PC-3 (cell line): ENCODE data around the gene PRPF40B. TPM values are rescaled to one million over a fixed set of nuclear protein-coding genes. Genes with fewer than 3 reads are reported as not detected.

Source experiments
- ATAC-seq: fragments of 200-7000 bp; cut with Tn5 transposase; 2 replicates; pipeline ENCODE4 v1.9.1; 2020; ENCODE audit warnings: mild to moderate bottlenecking, moderate library complexity
- BruUV-seq: library from RNA; stranded (reverse); fragments of 400-500 nt; replicated peaks from 2 replicates; lab custom pipeline; 2021; lab: Mats Ljungman, UMichigan
- CTCF ChIA-PET: fragments of 300-600 bp; sonication (Branson Sonifier 250); formaldehyde crosslinking; loops from one replicate; lab custom pipeline; 2022; ENCODE audit warnings: antibody characterized with exemption; lab: Charles Lee
- POLR2A ChIA-PET: fragments of 300-600 bp; sonication (Branson Sonifier 250); formaldehyde crosslinking; loops from one replicate; lab custom pipeline; 2022; ENCODE audit warnings: antibody characterized with exemption; ENCODE audit not compliant: unreplicated experiment; lab: Charles Lee
- DNase-seq: peaks from one replicate; pipeline ENCODE4 v3.0.0-alpha.2; 2015
- H2AFZ ChIP-seq: fragments of 300-600 bp; sonication (generic); 2 replicates; pipeline ENCODE4 v1.6.0; 2016; ENCODE audit warnings: antibody characterized with exemption, low read length
- H3F3A ChIP-seq: fragments of 300-600 bp; sonication (generic); one replicate; pipeline ENCODE4 v1.6.0; 2017; ENCODE audit warnings: antibody characterized with exemption, low read length, control low read depth, mild to moderate bottlenecking; ENCODE audit not compliant: unreplicated experiment
- H3K27ac ChIP-seq: fragments of 300-600 bp; sonication (generic); 2 replicates; pipeline ENCODE4 v1.5.1; 2016; ENCODE audit warnings: mild to moderate bottlenecking, low read length
- H3K27me3 ChIP-seq: fragments of 300-600 bp; sonication (generic); 2 replicates; pipeline ENCODE4 v1.6.1; 2016; ENCODE audit warnings: low read length, mixed read lengths
- H3K36me3 ChIP-seq: fragments of 300-600 bp; sonication (generic); 2 replicates; pipeline ENCODE4 v1.6.1; 2016; ENCODE audit warnings: low read depth, mixed run types, low read length, mixed read lengths
- H3K4me1 ChIP-seq: fragments of 300-600 bp; sonication (generic); 2 replicates; pipeline ENCODE4 v1.5.1; 2016; ENCODE audit warnings: low read length; ENCODE audit not compliant: insufficient read depth
- H3K4me2 ChIP-seq: fragments of 300-600 bp; sonication (generic); 2 replicates; pipeline ENCODE4 v1.6.0; 2016; ENCODE audit warnings: low read length
- H3K4me3 ChIP-seq: fragments of 300-600 bp; sonication (generic); 2 replicates; pipeline ENCODE4 v1.5.1; 2016; ENCODE audit warnings: mild to moderate bottlenecking, low read length, mixed read lengths
- H3K79me2 ChIP-seq: fragments of 300-600 bp; sonication (generic); 2 replicates; pipeline ENCODE4 v1.6.1; 2017; ENCODE audit warnings: low read length, mixed read lengths
- H3K9ac ChIP-seq: fragments of 300-600 bp; sonication (generic); 2 replicates; pipeline ENCODE4 v1.6.0; 2016; ENCODE audit warnings: mild to moderate bottlenecking, low read length
- H3K9me2 ChIP-seq: fragments of 300-600 bp; sonication (generic); replicated peaks from 2 replicates; pipeline ENCODE4 v1.6.1; 2016; ENCODE audit warnings: mixed run types, low read length, mixed read lengths
- H3K9me3 ChIP-seq: fragments of 300-600 bp; sonication (generic); 2 replicates; pipeline ENCODE4 v1.6.1; 2016; ENCODE audit warnings: low read length, mixed read lengths
- H4K20me1 ChIP-seq: fragments of 300-600 bp; sonication (generic); 2 replicates; pipeline ENCODE4 v1.6.1; 2016; ENCODE audit warnings: low read length, mixed read lengths
- EZH2 ChIP-seq: fragments of 300-600 bp; sonication (generic); IDR thresholded peaks from one replicate; pipeline ENCODE4 v1.6.1; 2017; ENCODE audit warnings: antibody characterized with exemption, mild to moderate bottlenecking, low read length; ENCODE audit not compliant: unreplicated experiment
- EZH2phosphoT487 ChIP-seq: fragments of 300-600 bp; sonication (generic); IDR thresholded peaks from 2 replicates; pipeline ENCODE4 v1.6.1; 2018; ENCODE audit warnings: mild to moderate bottlenecking, antibody characterized with exemption, low read length, borderline replicate concordance
- intact Hi-C: fragments of 100-400 bp; cut with micrococcal nuclease; formaldehyde crosslinking; loops from 2 replicates; pipeline ENCODE4 v1.9.0; 2023
- total RNA-seq: library from RNA; depleted of rRNA; stranded (reverse); fragments of >200 nt; gene quantifications from 2 replicates; pipeline ENCODE4 v1.2.3, GENCODE V29; 2014
- TF ChIP-seq, protein P1 (sequence below): fragments of 300-600 bp; sonication (generic); conservative IDR thresholded peaks from 2 replicates; pipeline ENCODE4 v1.5.1; 2017; ENCODE audit warnings: antibody characterized with exemption, low read depth, mild to moderate bottlenecking, low read length

Gene PRPF40B
- total RNA-seq, 1 experiment from 2014 or later = 17.7 TPM

DNA sequence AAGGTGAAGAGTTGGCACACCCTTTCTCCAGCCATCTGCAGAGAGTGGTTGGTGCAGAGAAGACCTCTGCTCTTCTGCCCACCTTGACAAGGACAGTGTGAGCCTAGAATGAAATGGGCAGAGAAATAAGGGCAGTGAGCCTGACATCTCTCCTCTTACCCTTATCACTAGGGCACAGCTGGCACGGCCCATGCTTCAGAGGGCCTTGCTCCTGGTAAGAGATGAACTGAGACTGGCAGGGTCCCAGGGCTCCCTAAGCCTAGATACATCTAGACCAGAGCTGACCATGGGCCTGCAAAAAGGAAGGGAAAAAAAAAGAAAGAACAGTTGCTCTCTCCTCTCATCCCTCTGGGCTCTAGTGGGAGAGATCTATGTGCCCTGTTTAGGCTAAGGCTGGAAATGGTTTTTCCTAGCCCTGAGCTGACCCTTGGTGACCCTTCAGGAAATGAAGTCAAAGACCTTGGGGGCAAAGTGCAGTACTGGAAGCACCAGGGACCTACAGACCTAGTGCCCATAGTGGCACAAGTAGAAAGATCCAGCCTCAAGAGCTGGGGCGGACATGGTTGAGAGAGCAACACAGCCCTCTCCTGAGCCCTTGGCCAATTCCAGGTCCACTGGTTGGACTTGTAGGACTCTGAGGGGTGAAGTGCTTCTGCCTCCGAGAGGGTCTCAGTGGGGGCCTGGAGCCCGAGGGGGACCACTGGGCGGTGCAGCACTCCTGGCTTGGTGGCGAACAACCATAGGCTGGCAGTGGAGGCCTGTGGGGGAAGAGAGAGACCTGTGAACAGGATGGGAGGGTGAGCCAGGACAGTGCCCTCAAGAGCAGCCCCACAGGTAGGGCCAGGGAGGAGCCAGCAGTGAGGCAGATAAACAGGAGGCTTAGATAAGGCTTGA lies 22.0 kb downstream of the PRPF40B start:
- Histone ChIP-seq H3K9me2 (no peaks in the 10 kb centered on the region), H3K4me3 (no peak overlapping the region), H3F3A (no peaks in the 10 kb centered on the region), H3K4me2 (no peak overlapping the region), H3K27ac (no peak overlapping the region), H3K27me3 (no peaks in the 10 kb centered on the region), H2AFZ (no peak overlapping the region), H3K4me1 (peaks cover 4% of the 10 kb centered on the region; the same call in 1 of the 2 replicates), H3K79me2 (no peaks in the 10 kb centered on the region), H4K20me1 (no peaks in the 10 kb centered on the region), H3K9ac (no peak overlapping the region), H3K9me3 (no peaks in the 10 kb centered on the region), H3K36me3 (no peaks in the 10 kb centered on the region)
- no TSS peak for BruUV-seq
- ChIA-PET POLR2A (interaction anchor here (0.6 kb wide), 1 partner anchor 17 kb away, joined by 12 read pairs; no protein-coding TSS in a partner anchor), CTCF (interaction anchor here (0.7 kb wide), 1 partner anchor 67 kb away, joined by 6 read pairs; no protein-coding TSS in a partner anchor)
- intact Hi-C loops = no loop called here
- DNase-seq (no peak), ATAC-seq (no peak)
- TF ChIP-seq, protein P1, sequence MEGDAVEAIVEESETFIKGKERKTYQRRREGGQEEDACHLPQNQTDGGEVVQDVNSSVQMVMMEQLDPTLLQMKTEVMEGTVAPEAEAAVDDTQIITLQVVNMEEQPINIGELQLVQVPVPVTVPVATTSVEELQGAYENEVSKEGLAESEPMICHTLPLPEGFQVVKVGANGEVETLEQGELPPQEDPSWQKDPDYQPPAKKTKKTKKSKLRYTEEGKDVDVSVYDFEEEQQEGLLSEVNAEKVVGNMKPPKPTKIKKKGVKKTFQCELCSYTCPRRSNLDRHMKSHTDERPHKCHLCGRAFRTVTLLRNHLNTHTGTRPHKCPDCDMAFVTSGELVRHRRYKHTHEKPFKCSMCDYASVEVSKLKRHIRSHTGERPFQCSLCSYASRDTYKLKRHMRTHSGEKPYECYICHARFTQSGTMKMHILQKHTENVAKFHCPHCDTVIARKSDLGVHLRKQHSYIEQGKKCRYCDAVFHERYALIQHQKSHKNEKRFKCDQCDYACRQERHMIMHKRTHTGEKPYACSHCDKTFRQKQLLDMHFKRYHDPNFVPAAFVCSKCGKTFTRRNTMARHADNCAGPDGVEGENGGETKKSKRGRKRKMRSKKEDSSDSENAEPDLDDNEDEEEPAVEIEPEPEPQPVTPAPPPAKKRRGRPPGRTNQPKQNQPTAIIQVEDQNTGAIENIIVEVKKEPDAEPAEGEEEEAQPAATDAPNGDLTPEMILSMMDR = no peak
- TF ChIP-seq EZH2phosphoT487 (no peak), EZH2 (no peak)

DNA sequence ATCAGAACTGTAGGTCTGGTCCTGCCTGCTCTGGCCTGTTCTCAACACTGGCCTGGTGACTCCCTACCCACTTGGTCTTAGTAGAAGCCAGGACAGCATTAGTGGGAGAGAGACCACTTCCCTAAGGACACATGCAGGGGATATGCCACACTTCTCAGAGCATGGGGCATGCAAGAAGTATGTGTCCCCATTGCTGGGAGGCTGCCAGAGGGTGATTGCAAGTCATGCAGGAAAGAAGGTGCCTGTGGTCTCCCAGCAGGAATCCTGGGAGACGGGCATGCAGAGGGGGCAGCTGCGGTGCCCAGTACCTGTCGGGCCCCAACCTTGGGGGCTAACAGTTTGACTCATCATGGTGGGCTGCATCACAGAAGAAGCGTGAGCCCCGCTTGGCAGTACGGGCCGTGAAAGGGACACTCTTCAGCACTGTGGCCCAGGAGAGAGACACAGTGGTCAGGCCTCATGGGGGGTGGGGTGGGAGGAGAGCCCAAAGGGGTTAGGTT lies 23.0 kb downstream of the PRPF40B start:
- Histone ChIP-seq H3K9me2 (no peaks in the 10 kb centered on the region), H3K9me3 (no peaks in the 10 kb centered on the region), H3K36me3 (no peaks in the 10 kb centered on the region), H2AFZ (no peak overlapping the region), H3F3A (no peaks in the 10 kb centered on the region), H3K27ac (no peak overlapping the region), H3K79me2 (no peaks in the 10 kb centered on the region), H4K20me1 (no peaks in the 10 kb centered on the region), H3K4me2 (no peak overlapping the region), H3K4me3 (no peak overlapping the region), H3K27me3 (no peaks in the 10 kb centered on the region), H3K4me1 (peaks cover 4% of the 10 kb centered on the region; the same call in 1 of the 2 replicates), H3K9ac (no peak overlapping the region)
- no peak for DNase-seq
- TF ChIP-seq EZH2phosphoT487 (no peak), EZH2 (no peak)
- TF ChIP-seq, protein P1 = no peak
- no peak for ATAC-seq
- ChIA-PET CTCF (no interaction called here), POLR2A (no interaction called here)
- no TSS peak for BruUV-seq
- intact Hi-C loops = no loop called here
